Panc1 (cell line): ENCODE results near the gene ELMO1. TPM values are rescaled to one million over a fixed set of nuclear protein-coding genes. Genes with fewer than 3 reads are reported as not detected.

Experiments used
- ATAC-seq: fragments of 200-7000 bp; cut with Tn5 transposase; 2 replicates; pipeline ENCODE4 v1.9.1; 2020; ENCODE audit warnings: mild to moderate bottlenecking, moderate library complexity
- BruUV-seq: library from RNA; stranded (reverse); fragments of 400-500 nt; replicated peaks from 2 replicates; lab custom pipeline; 2021; lab: Mats Ljungman, UMichigan
- CTCF ChIA-PET: fragments of 300-600 bp; sonication (Branson Sonifier 250); formaldehyde crosslinking; loops from one replicate; lab custom pipeline; 2022; ENCODE audit warnings: antibody characterized with exemption; lab: Charles Lee
- POLR2A ChIA-PET: fragments of 300-600 bp; sonication (Branson Sonifier 250); formaldehyde crosslinking; loops from one replicate; lab custom pipeline; 2022; ENCODE audit warnings: antibody characterized with exemption; lab: Charles Lee
- DNase-seq: peaks from one replicate; pipeline ENCODE4 v3.0.0-alpha.2; 2010; ENCODE audit warnings: low read depth, low spot score
- H3K27ac ChIP-seq: 2 replicates; pipeline ENCODE4 v1.5.1; 2011; ENCODE audit warnings: mild to moderate bottlenecking, low read length, inconsistent platforms
- H3K27me3 ChIP-seq: fragments of 200-500 bp; sonication (Bioruptor generic); 2 replicates; pipeline ENCODE4 v1.6.0; 2014; ENCODE audit warnings: low read length, inconsistent platforms; ENCODE audit not compliant: control insufficient read depth, insufficient read depth
- H3K36me3 ChIP-seq: fragments of 200-500 bp; sonication (Bioruptor generic); 2 replicates; pipeline ENCODE4 v1.5.1; 2014; ENCODE audit warnings: inconsistent platforms, mild to moderate bottlenecking, low read length, moderate library complexity; ENCODE audit not compliant: control insufficient read depth, insufficient read depth
- H3K4me1 ChIP-seq: 2 replicates; pipeline ENCODE4 v1.5.1; 2011; ENCODE audit warnings: inconsistent platforms, mild to moderate bottlenecking, low read length, moderate library complexity; ENCODE audit not compliant: control insufficient read depth, insufficient read depth
- H3K4me3 ChIP-seq, 2 experiments: 2 replicates each; pipeline ENCODE4 v1.5.1; 2011 to 2012; ENCODE audit warnings: low read depth in 2 of 2, low read length in 2 of 2, mild to moderate bottlenecking in 2 of 2, inconsistent platforms in 1 of 2, moderate library complexity in 1 of 2
- H3K9me3 ChIP-seq: fragments of 200-500 bp; sonication (Bioruptor generic); 2 replicates; pipeline ENCODE4 v1.5.1; 2014; ENCODE audit warnings: low read depth, mild to moderate bottlenecking, inconsistent platforms, low read length, moderate library complexity; ENCODE audit not compliant: control insufficient read depth, insufficient read depth
- CTCF ChIP-seq: fragments of 450-650 bp; IDR thresholded peaks from 2 replicates; pipeline ENCODE4 v1.5.1; 2017; ENCODE audit warnings: mild to moderate bottlenecking
- POLR2AphosphoS5 ChIP-seq: IDR thresholded peaks from 2 replicates; pipeline ENCODE4 v1.6.1; 2012; ENCODE audit warnings: mild to moderate bottlenecking, low read depth, low read length, moderate library complexity
- REST ChIP-seq, 2 experiments: IDR thresholded peaks; 2 replicates each; pipeline ENCODE4 v1.6.1; 2011 to 2012; ENCODE audit warnings: low read depth in 2 of 2, control low read depth in 1 of 2, low read length in 1 of 2, mild to moderate bottlenecking in 1 of 2, moderate library complexity in 1 of 2; ENCODE audit not compliant: insufficient read depth in 1 of 2
- SIN3A ChIP-seq: IDR thresholded peaks from 2 replicates; pipeline ENCODE4 v1.6.1; 2012; ENCODE audit warnings: low read depth, mild to moderate bottlenecking, low read length, moderate library complexity, borderline replicate concordance; ENCODE audit not compliant: insufficient read depth
- TCF7L2 ChIP-seq: IDR thresholded peaks from 2 replicates; pipeline ENCODE4 v1.6.1; 2011; ENCODE audit warnings: mild to moderate bottlenecking, low read depth, low read length, inconsistent platforms
- in situ Hi-C: cut with HindIII; loops from 2 replicates; pipeline ENCODE4 v1.10.0; 2016; ENCODE audit warnings: low sequenced_read_pairs, low pct_unique_long_range_greater_than_20kb
- intact Hi-C: fragments of 100-400 bp; cut with micrococcal nuclease; formaldehyde crosslinking; loops from one replicate; pipeline ENCODE4 v1.10.0; 2022; ENCODE audit not compliant: unreplicated experiment
- total RNA-seq: library from RNA; stranded (reverse); gene quantifications from one replicate; pipeline ENCODE4 v1.2.1, GENCODE V29; 2021; ENCODE audit not compliant: unreplicated experiment

The ELMO1 gene
- total RNA-seq, 1 experiment from 2014 or later: 0.80 TPM

DNA sequence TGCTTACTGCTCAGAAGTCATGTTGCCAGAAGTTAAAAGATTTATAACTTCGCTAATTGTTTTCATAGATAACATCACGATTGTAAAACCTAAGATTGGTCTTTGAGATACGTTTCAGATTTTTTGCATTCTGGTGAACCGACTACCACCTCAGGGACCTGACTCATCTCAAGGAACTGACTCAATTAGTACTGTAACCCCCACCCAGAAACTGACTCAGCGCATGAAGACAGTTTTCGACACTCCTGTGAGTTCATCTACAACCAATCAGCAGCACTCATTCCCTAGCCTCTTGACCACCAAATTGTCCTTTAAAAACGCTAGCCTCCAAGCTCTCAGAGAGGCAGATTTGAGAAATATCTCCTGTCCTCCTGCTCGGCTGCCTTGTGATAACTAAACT, 72.3 kb downstream of the ELMO1 start:
- DNase-seq: no peak
- ChIA-PET CTCF (no interaction called here), POLR2A (no interaction called here)
- Histone ChIP-seq H3K36me3 (no peaks in the 10 kb centered on the region), H3K4me1 (no peaks in the 10 kb centered on the region), H3K27me3 (no peaks in the 10 kb centered on the region; the same call in none of the 2 replicates), H3K4me3 (no peak overlapping the region), H3K27ac (no peak overlapping the region), H3K9me3 (no peaks in the 10 kb centered on the region)
- in situ Hi-C loops: no loop called here
- TF ChIP-seq TCF7L2 (no peak), POLR2AphosphoS5 (no peak), REST (IDR thresholded peaks at IDR 0.05; ENCODE audit: insufficient read depth in 1 of 2, low read depth in 2 of 2, low read length in 1 of 2) (no peak), SIN3A (no peak), CTCF (no peak)
- no peak for ATAC-seq
- no TSS peak for BruUV-seq
- intact Hi-C loops: no loop called here

DNA sequence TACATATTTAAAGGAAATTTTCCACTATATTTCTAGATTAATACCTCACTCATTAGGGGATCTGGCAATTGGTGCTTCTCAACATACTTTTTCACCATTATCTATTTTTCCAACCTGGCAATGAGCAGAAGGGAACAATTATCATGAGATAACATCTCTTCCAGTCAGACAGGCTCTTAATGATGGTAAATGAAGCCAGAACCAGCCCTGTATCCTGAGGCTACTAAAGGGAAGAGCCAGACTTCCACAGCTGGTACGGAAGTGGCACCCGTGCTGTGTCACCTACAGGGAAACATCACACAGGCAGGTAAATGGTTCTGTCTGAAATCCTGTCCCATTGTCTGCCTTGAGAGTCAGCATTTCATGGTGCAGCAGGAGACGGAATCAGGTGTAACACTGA, 75.9 kb downstream of the ELMO1 start:
- intact Hi-C loops: no loop called here
- ChIA-PET CTCF (no interaction called here), POLR2A (no interaction called here)
- peaks cover 17% of the 10 kb centered on the region for H3K27me3 ChIP-seq
- H3K4me1 ChIP-seq: no peaks in the 10 kb centered on the region
- no peak overlapping the region for H3K27ac ChIP-seq
- DNase-seq: no peak
- no peaks in the 10 kb centered on the region for H3K9me3 ChIP-seq
- no peak overlapping the region for H3K4me3 ChIP-seq
- BruUV-seq: no TSS peak
- in situ Hi-C loops: no loop called here
- no peaks in the 10 kb centered on the region for H3K36me3 ChIP-seq
- no peak for ATAC-seq
- no peak for TF ChIP-seq CTCF
- TF ChIP-seq TCF7L2: no peak
- TF ChIP-seq SIN3A: no peak
- no peak for TF ChIP-seq POLR2AphosphoS5
- no peak for TF ChIP-seq REST (IDR thresholded peaks at IDR 0.05; ENCODE audit: insufficient read depth in 1 of 2, low read depth in 2 of 2, low read length in 1 of 2)
